HG03039 (cell line): ENCODE data around the gene AMER2.
"Not testable (repeated sequence)": the region's sequence is repeated elsewhere in the genome, so short reads cannot be mapped to it uniquely, and the experiment has no call there.

Experiments used
- ATAC-seq: cut with Tn5 transposase; IDR thresholded peaks from one replicate; pipeline ENCODE4 v1.9.1; 2021; ENCODE audit warnings: mild to moderate bottlenecking, moderate library complexity; ENCODE audit not compliant: unreplicated experiment

AMER2 gene

DNA sequence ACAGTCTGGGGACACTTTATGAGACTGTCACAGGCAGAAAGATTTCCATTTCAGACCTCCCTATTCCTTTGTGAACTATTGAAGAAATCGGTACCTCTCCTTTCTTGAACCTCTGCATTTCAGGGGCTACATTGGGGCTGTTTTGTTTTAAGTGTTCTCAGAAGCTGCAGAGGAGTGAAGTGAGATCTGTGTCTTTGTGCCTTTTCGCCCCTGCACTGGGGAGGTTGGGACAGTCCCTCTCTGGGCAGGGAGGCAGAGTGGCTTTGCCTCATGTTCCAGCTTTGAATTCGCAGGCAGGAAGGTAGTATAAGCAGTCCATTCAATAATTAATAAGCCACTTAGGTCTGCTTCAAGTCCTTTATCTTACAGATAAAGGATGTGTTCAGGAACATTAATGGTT lies 9.5 kb upstream of the AMER2 start:
- ATAC-seq, result peak; percentile 34

- peak; percentile 68 for ATAC-seq
These were observed 8.9 kb upstream of the AMER2 start for GRCh38 chr13:25180775-25181537.

DNA sequence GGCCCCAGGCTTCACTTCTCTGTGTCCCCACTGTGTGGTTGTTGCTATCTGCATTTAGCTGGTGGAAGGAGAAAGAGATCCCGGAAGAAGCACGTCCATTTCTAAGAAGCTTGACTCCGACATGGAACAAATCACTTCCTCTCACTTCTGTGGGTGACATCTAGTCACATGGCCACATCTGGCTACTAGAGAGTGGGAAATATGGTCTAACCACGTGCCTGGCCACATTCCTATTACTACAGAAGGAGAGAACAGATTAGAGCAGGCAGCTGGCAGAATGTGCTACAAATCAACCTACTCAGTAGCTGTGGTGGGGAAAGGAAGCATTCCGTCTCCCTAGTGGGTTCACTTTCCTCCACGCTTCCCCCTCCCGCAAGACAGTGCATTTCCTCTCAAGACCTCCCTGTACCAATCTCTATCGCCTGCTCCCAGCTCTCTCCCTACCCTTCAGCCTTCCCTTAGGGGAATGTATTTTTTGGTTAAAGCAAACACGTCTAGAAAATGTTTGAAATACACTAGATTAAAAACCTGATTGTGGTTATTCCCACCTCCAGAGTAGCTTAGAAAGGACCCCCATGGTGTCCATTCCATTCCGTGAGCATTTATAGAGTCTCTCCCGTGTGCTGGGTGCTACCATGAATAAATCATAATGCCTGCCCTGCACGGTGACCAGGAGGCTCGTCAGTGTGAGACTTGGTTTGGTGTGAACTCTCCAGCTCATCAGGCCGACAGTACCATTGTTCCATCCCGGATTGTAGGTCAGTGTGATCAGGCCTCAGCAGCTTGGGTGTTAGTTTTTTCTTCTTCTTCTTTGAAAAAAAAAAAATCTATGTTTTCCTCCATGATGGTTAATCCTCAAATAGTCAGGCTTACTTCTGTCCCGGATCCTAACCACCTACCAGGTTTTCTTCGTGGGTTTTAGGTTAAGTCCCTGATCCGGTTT lies 8.0 kb upstream of the AMER2 start:
- ATAC-seq, result peak; percentile 9

DNA sequence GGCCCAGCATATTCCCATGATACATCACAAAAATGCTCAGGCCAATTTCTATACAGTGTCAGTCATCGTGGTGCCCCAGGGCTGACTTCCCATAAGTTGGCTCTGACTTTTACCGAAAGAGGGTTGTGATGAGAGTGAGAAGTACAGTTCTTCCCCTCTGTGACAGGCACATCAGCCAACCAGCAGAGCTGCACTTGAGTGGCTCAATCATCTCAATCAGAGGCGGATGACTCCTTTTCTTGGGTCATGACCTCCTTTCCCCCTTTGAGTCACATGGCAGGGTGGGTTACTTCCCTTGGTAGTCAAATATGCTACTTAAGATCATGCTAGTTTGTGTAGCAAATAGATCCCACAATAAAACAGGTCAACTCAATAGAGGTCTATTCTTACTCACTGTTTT lies 6.9 kb upstream of the AMER2 start:
- no peak for ATAC-seq

- ATAC-seq, result no peak
These were observed 6.0 kb upstream of the AMER2 start for GRCh38 chr13:25178070-25178469.

DNA sequence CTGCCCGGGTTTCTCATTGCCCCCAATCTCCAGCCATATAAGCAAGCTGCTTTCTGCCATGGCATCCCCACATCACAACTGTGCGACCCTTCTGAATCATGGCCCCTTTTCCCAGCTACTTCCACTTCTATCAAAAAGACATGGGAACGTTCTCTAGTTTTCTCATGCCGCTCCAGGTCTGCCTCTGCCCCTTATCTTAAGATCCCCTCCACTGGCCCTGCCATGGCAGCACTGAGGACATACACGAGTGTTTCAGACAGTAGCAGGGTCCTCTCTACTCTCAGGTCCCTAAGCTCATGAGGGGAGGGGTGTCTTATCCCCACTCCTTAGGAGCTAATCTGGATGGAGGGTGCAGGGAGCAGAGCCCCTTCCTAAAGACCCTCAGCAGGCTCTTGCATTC lies 5.5 kb upstream of the AMER2 start:
- ATAC-seq, result no peak

DNA sequence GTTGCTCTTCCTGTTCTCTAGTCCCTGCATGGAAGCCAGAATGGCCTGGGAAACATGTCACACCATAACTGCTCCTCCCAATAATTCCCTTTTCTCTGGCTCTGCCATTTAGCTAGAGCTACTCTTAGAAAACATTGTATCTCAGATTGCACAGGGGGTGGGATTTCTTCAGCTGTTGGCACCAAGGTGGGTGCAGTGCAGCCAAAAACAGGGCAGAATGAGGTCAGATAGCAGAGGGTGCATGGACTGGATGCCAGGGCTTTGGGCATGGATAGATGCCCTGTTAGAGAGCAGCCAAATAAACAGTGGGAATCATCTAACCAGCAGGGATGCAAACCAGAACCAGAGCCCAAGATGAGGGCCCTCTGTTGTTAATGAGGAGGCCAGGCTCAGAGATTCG lies 4.9 kb upstream of the AMER2 start:
- ATAC-seq, result no peak

GRCh38 chr13:25175431-25175830 lies 3.3 kb upstream of the AMER2 start:
- no peak for ATAC-seq

GRCh38 chr13:25175026-25175425 lies 2.9 kb upstream of the AMER2 start:
- no peak for ATAC-seq

DNA sequence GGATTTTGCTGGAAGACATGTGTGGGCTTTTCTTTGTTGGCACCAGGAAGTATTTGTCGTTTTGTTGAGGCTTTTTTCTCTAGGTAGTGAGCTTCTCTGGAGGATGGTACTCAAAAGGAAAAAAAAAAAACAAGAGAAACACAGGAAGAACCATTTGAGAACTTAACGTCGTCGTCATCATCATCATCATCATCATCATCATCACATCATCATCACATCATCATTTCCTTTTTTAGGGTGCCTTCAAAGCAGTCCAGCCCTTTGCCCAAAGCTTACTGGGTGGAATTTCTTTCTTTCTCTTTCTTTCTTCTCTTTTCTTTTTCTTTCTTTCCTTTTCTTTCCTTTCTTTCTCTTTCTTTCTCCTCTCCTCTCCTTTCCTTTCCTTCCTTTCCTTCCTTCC lies 2.2 kb upstream of the AMER2 start:
- ATAC-seq, result no peak

- no peak for ATAC-seq
These were observed 179 bp upstream of the AMER2 start for GRCh38 chr13:25172303-25172630.

GRCh38 chr13:25171170-25171516 lies 945 bp downstream of the AMER2 start:
- no peak for ATAC-seq

- no peak for ATAC-seq
These were observed 1.5 kb downstream of the AMER2 start for GRCh38 chr13:25170554-25171111.

- ATAC-seq, result no peak
These were observed 2.0 kb downstream of the AMER2 start for GRCh38 chr13:25169951-25170553.

DNA sequence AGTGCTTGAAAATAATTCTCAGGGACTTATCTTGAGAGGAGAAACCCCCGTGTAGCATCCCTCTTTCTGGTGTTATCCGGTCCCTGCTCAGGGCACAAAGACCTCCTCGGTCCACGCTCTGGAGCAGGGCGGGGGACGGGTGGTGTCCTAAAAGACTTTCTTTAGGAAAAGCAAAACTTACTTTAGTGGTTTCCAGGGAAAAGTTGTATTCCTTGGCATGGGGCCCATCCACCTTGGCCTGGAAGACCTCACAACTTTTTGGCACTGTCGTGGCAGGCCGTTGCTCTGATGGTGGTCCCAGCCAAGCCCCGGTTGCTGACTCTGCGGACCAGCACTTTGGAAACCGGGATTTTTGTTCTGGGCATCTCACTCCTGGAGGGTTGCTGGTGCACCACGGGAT lies 2.7 kb downstream of the AMER2 start:
- ATAC-seq, result no peak

GRCh38 chr13:25168790-25169189 lies 3.3 kb downstream of the AMER2 start:
- no peak for ATAC-seq

- ATAC-seq, result no peak
These were observed 4.5 kb downstream of the AMER2 start for GRCh38 chr13:25167382-25168174.

DNA sequence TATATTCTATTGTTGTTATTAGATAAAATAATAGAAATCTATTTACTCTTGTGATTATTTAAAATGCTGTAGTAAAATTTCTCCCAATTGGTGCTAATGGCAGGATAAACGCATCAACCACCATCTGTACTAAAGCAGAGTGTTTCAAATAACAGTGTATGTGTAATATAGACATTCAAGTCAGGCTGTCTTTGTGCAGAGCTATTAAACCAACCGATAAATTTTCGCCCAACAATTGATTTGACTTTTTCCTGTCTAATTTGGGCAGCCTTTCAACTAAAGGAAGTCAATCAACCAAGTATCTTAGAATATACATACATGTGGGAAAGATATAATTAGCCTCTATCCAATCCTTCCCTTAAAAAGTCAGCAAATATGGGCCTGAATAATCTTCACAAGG lies 5.8 kb downstream of the AMER2 start:
- no peak for ATAC-seq

DNA sequence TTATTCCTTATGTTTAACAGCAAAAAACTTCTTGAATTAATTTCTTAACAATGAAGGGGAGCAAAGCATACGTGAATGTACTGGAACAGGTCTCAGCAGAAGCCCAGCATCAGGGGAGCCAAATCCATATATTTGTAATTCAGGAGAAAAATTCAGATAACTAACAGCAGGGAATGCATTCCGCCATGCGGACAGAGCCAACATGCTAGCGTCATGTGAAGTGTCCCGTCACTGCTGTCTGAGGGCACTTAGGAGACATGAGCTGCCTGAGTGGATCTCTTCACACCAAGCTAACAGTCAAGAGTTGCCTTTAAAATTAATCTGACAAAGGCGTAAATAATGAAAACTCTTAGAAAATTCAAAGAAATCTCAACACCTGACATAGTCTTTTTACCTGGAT lies 6.4 kb downstream of the AMER2 start:
- ATAC-seq, result no peak

DNA sequence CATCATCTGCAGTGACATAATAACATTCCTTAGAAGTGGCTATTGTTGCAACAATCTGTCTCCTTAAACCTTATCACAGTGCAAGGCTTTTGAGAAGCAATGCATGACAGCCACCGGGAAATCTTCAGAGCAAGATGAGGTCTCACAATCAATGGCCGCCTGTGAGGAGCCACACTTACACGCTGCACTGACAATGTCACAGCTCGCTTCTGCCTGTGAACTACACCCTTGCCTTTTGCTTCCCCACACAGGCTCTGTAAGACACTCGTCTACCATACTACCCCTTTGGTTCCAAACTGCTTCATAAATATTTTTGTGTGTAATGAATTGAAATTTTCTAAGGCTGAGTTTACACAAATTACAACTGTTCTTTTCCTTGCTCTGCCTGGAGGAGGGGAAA lies 6.9 kb downstream of the AMER2 start:
- ATAC-seq, result not testable (repeated sequence)

- no peak for ATAC-seq
These were observed 14.4 kb downstream of the AMER2 start for GRCh38 chr13:25157681-25158080.
